CD4-positive, alpha-beta T cell treated with Interleukin-1 beta for 1 hour (primary cell): ENCODE data around the gene ZNF677.
A peak's percentile ranks its signal among the peaks of the same experiment; 100 is the strongest.
"Not testable (repeated sequence)": the region's sequence is repeated elsewhere in the genome, so short reads cannot be mapped to it uniquely, and the experiment has no call there.

Experiments used
- DNase-seq, 2 donors: peaks; one replicate each; pipeline ENCODE4 v3.0.0-alpha.2; 2020 to 2022

ZNF677 gene

GRCh38 chr19:53192771-53193534, 61.7 kb downstream of the ZNF677 start, which contains the start of gene ZNF665:
TSS of gene ZNF665 (minus strand) at chr19:53193358. CDS start at chr19:53182898, 10,460 bp downstream.
- DNase-seq: peak; percentile 84 to 89

DNA sequence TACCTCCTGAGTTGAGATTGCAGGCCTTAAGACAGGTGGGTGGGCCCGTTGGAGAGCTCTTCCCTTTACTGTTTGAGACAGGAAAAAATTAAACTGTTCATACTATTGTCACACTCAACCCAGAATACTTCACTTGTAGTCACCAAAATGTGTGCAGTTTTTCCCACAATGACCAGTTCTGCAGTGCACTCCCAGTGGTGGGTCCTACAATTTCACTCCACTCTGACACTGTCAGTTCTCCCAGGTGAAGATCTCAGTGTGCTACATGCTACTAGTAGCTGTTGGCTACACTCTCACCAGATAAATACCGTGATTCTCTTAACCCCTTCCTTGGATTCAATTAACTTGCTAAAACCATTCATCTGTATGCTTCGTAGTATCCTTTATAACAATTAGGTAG, 64.4 kb downstream of the ZNF677 start:
- DNase-seq: no peak

- not testable (repeated sequence) for DNase-seq
These were observed 64.9 kb downstream of the ZNF677 start for GRCh38 chr19:53189691-53190198.
